Measurements from ENCODE around the gene TRPV2. TPM values are rescaled to one million over a fixed set of nuclear protein-coding genes. Genes with fewer than 3 reads are reported as not detected.
"Not testable (repeated sequence)": the region's sequence is repeated elsewhere in the genome, so short reads cannot be mapped to it uniquely, and the experiment has no call there.

Gene TRPV2
- polyA plus RNA-seq, 2 donors: 2.7 to 2.8 TPM

DNA sequence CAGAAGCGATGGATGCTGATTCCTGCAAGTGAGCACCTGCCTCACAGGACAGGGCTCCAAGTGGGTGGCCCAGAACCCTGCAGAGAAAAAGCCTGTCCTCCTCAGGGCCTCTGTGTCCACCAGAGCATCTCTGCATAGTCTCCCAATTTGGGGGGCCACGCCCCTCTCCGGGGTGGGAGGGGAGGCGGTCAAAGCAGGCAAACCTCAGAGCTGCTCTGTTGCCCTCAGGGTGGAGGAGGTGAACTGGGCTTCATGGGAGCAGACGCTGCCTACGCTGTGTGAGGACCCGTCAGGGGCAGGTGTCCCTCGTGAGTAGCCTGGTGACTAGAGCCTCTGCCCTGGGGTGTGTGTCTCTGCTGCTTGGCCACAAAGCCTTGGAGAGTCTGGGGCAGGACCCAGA lies 19.3 kb downstream of the TRPV2 start:
- no peaks in the 10 kb centered on the region for H3K36me3 ChIP-seq (ENCODE audit: control insufficient read depth in 2 of 2, insufficient read depth in 2 of 2, low read length in 1 of 2)
- no peak overlapping the region for H3K27ac ChIP-seq (ENCODE audit: low read depth in 2 of 2, low read length in 1 of 2)
- H3K9me3 ChIP-seq (ENCODE audit: control insufficient read depth in 2 of 2, insufficient read depth in 1 of 2, low read depth in 1 of 2, low read length in 1 of 2): no peaks in the 10 kb centered on the region
- no peaks in the 10 kb centered on the region for H3K27me3 ChIP-seq (ENCODE audit: control insufficient read depth in 1 of 2, insufficient read depth in 2 of 2, low read length in 2 of 2)
- peaks cover 0 to 2% of the 10 kb centered on the region in 2 donors for H3K4me1 ChIP-seq (ENCODE audit: control insufficient read depth in 2 of 2, insufficient read depth in 2 of 2, low read length in 1 of 2)
- H3K4me3 ChIP-seq (ENCODE audit: low read depth in 1 of 2, low read length in 2 of 2): no peak overlapping the region
- WGBS, 2 donors: 51 to 59% methylated on average over 8 of the region's 8 CpGs

DNA sequence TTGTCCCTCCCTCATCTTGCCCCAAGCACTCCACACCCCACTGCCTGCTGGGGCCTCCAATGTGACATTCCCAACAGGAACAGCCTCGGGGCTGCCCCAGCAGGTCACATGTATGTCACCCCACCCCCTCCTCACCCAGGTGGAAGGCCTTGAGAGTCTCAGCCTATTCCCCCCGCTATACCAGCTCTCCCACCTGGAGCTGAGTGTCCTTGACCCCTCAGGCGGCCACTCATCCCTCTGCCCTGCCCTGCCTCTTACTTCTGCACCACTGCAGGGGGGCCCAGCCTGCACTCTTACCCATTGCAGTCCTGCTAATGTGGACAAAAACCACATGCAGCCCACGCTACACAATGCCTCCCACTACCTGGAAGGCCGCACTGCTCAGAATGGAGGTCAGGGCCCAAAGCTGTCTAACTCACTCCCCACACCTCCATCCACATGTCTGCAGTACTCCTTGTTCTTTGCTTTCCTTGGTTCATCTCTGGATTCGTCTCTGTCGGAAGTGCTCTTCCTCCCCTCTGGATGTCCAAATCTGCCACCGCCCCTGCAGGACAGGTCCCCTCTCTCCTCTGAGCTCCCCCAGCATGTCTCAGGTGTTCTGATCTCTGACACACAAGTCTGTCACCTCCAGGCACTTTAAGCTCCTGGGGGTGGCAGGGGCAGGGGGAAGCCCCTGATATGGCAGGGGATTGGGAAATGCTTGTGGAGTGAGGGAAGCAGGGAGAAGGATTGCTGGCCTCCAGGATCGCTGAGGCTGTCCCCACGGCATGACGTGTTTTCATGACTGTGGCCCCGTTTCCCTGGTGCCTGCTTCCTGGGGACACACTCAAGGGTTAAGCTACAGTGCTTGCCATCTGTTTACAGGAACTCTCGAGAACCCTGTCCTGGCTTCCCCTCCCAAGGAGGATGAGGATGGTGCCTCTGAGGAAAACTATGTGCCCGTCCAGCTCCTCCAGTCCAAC lies 20.8 kb downstream of the TRPV2 start:
- Histone ChIP-seq H3K36me3 (ENCODE audit: control insufficient read depth in 2 of 2, insufficient read depth in 2 of 2, low read length in 1 of 2) (peaks cover 2 to 4% of the 10 kb centered on the region in 2 donors), H3K4me3 (ENCODE audit: low read depth in 1 of 2, low read length in 2 of 2) (no peak overlapping the region), H3K27ac (ENCODE audit: low read depth in 2 of 2, low read length in 1 of 2) (no peak overlapping the region), H3K4me1 (ENCODE audit: control insufficient read depth in 2 of 2, insufficient read depth in 2 of 2, low read length in 1 of 2) (peaks cover 0 to 2% of the 10 kb centered on the region in 2 donors), H3K27me3 (ENCODE audit: control insufficient read depth in 1 of 2, insufficient read depth in 2 of 2, low read length in 2 of 2) (no peaks in the 10 kb centered on the region), H3K9me3 (ENCODE audit: control insufficient read depth in 2 of 2, insufficient read depth in 1 of 2, low read depth in 1 of 2, low read length in 1 of 2) (no peaks in the 10 kb centered on the region)
- 72 to 75% methylated on average over 14 of the region's 14 CpGs for WGBS, 2 donors

DNA sequence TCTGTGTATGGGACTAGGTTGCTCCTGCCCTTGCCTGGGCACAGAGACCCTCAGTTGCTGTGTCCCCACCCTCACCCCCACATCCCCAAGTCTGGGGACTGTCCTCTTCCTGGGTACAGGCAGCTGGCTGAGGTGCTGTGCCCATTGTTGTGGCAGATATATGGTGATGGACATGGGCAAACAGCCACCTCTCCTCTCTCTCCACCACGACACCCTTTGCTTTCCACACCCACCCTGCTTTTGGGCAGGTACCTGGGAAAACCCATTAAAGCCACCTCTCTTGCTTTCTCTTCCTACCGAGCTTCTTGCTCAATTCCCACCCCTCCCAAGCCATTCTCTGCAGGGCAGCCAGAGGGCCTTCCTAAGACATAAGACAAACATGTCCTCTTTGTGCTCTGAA lies 21.7 kb downstream of the TRPV2 start:
- Histone ChIP-seq H3K9me3 (ENCODE audit: control insufficient read depth in 2 of 2, insufficient read depth in 1 of 2, low read depth in 1 of 2, low read length in 1 of 2) (no peaks in the 10 kb centered on the region), H3K27me3 (ENCODE audit: control insufficient read depth in 1 of 2, insufficient read depth in 2 of 2, low read length in 2 of 2) (no peaks in the 10 kb centered on the region), H3K4me3 (ENCODE audit: low read depth in 1 of 2, low read length in 2 of 2) (no peak overlapping the region), H3K4me1 (ENCODE audit: control insufficient read depth in 2 of 2, insufficient read depth in 2 of 2, low read length in 1 of 2) (peaks cover 0 to 4% of the 10 kb centered on the region in 2 donors), H3K36me3 (ENCODE audit: control insufficient read depth in 2 of 2, insufficient read depth in 2 of 2, low read length in 1 of 2) (peaks cover 5 to 11% of the 10 kb centered on the region in 2 donors), H3K27ac (ENCODE audit: low read depth in 2 of 2, low read length in 1 of 2) (no peak overlapping the region)
- 52 to 74% methylated on average over 2 of the region's 2 CpGs for WGBS, 2 donors

DNA sequence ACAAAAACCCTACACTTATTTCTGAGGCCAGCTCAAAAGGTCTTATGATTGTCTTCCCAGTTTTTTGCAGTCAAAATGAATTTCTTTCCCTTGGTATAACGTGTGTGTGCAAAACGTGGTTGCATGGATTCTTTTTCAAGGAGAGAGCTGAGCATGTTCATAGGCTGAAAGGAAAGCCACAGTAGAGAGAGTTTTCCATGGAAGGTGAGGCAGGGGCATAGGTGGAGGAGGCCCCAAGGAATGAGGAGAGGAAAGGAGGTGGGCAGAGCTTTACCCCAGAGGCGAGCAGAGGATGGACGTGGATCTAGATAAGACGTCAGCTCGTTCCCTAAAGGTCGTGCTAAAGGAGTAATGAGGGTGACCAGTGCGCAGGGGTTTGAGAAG lies 22.8 kb downstream of the TRPV2 start:
- peaks cover 12 to 16% of the 10 kb centered on the region in 2 donors for H3K36me3 ChIP-seq (ENCODE audit: control insufficient read depth in 2 of 2, insufficient read depth in 2 of 2, low read length in 1 of 2)
- peak overlapping the region; percentile 60 to 89 for H3K27ac ChIP-seq (ENCODE audit: low read depth in 2 of 2, low read length in 1 of 2)
- 18 to 22% methylated on average over 8 of the region's 8 CpGs for WGBS, 2 donors
- H3K4me1 ChIP-seq (ENCODE audit: control insufficient read depth in 2 of 2, insufficient read depth in 2 of 2, low read length in 1 of 2): peaks cover 0 to 5% of the 10 kb centered on the region in 2 donors
- no peaks in the 10 kb centered on the region for H3K9me3 ChIP-seq (ENCODE audit: control insufficient read depth in 2 of 2, insufficient read depth in 1 of 2, low read depth in 1 of 2, low read length in 1 of 2)
- H3K27me3 ChIP-seq (ENCODE audit: control insufficient read depth in 1 of 2, insufficient read depth in 2 of 2, low read length in 2 of 2): no peaks in the 10 kb centered on the region
- peak overlapping the region; percentile 27 to 76 for H3K4me3 ChIP-seq (ENCODE audit: low read depth in 1 of 2, low read length in 2 of 2)

DNA sequence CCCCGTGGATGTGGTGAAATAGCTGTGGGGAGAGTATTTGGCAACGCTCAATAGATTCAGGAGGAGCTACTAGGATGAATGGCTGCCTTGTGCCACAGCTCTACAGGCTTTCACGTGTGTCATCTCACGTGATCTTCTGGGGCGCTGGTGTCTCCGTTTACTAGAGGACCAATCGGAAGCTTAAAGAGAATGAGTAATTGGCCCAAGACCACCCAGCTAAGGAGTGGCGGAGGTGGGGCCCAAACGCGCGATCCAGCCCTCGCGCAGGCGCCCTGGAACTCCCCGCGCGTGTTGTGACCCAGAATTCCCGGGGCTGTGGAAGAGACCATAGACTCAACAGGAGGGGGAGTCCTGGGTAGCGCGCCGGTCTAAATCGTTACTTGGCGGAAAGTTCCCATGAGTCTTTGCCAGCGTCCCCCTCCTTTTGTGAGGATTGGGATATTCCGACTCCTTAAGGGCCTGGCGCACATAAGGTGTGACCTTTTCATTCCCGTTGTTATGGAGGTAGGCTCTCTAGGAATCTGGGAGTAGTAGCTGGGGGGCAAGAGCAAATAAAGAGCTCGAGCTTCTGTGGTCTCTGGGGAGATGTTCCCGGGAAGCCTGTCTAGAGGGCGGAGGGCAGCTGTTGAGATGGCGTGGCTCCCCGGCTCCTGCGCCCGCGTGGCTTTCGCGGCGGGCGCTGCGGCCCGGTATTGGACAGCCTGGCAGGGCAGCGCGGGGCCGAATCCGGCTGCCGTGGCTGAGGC lies 23.4 kb downstream of the TRPV2 start:
- 0% methylated on average over 46 of the region's 46 CpGs for WGBS, 2 donors

DNA sequence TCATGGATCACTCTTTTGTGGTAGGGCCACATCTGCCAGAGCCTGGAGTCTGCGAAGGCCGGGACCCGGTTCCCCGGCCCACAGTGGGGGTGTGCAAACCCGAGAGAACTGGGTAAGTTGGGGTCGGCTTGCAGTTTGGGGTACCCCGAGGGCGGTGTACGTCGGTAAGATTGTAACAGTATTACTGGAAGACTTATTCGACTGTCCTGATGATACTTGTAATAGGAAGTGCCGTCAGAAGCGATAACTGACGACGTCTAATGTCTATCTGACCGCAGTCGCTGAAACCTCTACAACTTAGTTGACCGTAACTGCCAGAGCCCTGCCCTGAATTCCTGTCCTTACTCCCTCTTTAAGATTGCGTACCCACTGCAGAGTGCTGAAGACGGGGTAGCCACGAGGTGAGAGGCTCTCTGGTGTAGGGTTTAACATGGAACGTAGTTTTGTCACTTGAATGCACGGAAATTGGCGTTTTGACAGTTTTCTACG lies 24.0 kb downstream of the TRPV2 start:
- WGBS, 2 donors: 0 to 1% methylated on average over 25 of the region's 25 CpGs
- peak overlapping the region; percentile 76 to 89 for H3K27ac ChIP-seq (ENCODE audit: low read depth in 2 of 2, low read length in 1 of 2)
- no peaks in the 10 kb centered on the region for H3K9me3 ChIP-seq (ENCODE audit: control insufficient read depth in 2 of 2, insufficient read depth in 1 of 2, low read depth in 1 of 2, low read length in 1 of 2)
- H3K27me3 ChIP-seq (ENCODE audit: control insufficient read depth in 1 of 2, insufficient read depth in 2 of 2, low read length in 2 of 2): no peaks in the 10 kb centered on the region
- peaks cover 20 to 27% of the 10 kb centered on the region in 2 donors for H3K36me3 ChIP-seq (ENCODE audit: control insufficient read depth in 2 of 2, insufficient read depth in 2 of 2, low read length in 1 of 2)
- H3K4me1 ChIP-seq (ENCODE audit: control insufficient read depth in 2 of 2, insufficient read depth in 2 of 2, low read length in 1 of 2): peaks cover 8 to 9% of the 10 kb centered on the region in 2 donors
- H3K4me3 ChIP-seq (ENCODE audit: low read depth in 1 of 2, low read length in 2 of 2): peak overlapping the region; percentile 76 to 78

More for the DNA sequence above, 23.4 kb downstream of the TRPV2 start:
- Histone ChIP-seq H3K4me3 (ENCODE audit: low read depth in 1 of 2, low read length in 2 of 2) (peak overlapping the region; percentile 76 to 78), H3K27me3 (ENCODE audit: control insufficient read depth in 1 of 2, insufficient read depth in 2 of 2, low read length in 2 of 2) (no peaks in the 10 kb centered on the region), H3K36me3 (ENCODE audit: control insufficient read depth in 2 of 2, insufficient read depth in 2 of 2, low read length in 1 of 2) (peaks cover 15 to 22% of the 10 kb centered on the region in 2 donors), H3K9me3 (ENCODE audit: control insufficient read depth in 2 of 2, insufficient read depth in 1 of 2, low read depth in 1 of 2, low read length in 1 of 2) (no peaks in the 10 kb centered on the region), H3K4me1 (ENCODE audit: control insufficient read depth in 2 of 2, insufficient read depth in 2 of 2, low read length in 1 of 2) (peaks cover 4 to 8% of the 10 kb centered on the region in 2 donors), H3K27ac (ENCODE audit: low read depth in 2 of 2, low read length in 1 of 2) (peak overlapping the region; percentile 76 to 89)

DNA sequence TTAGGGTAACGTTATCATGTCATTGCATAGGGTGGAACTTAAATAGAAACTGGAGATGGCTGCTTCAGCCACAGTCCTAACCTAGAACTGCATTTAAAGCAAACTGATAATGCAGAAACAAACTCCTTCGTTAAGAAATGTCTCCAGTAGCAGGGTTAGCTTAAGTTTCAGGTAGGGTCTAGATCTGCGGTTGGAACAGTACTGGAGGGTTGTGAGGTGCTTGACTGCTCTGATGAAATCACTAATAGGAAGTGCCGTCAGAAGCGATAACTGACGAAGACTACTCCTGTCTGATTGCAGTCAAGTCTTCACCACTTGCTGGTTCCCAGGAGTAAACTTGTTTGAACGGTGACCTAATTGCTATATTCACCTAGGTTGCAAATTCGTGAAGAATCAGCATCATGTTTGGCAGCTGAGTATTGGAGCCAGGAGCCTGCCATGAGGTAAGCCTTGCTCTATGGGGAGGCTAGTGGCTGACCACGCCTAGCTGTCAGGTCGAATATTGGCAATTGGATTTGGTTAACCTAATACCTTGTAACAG lies 24.5 kb downstream of the TRPV2 start:
- H3K36me3 ChIP-seq (ENCODE audit: control insufficient read depth in 2 of 2, insufficient read depth in 2 of 2, low read length in 1 of 2): peaks cover 20 to 27% of the 10 kb centered on the region in 2 donors
- H3K4me1 ChIP-seq (ENCODE audit: control insufficient read depth in 2 of 2, insufficient read depth in 2 of 2, low read length in 1 of 2): peaks cover 9 to 10% of the 10 kb centered on the region in 2 donors
- 6% methylated on average over 10 of the region's 10 CpGs for WGBS, 2 donors
- H3K27ac ChIP-seq (ENCODE audit: low read depth in 2 of 2, low read length in 1 of 2): peak overlapping the region; percentile 65 to 76
- H3K4me3 ChIP-seq (ENCODE audit: low read depth in 1 of 2, low read length in 2 of 2): peak overlapping the region; percentile 76 to 78
- no peaks in the 10 kb centered on the region for H3K9me3 ChIP-seq (ENCODE audit: control insufficient read depth in 2 of 2, insufficient read depth in 1 of 2, low read depth in 1 of 2, low read length in 1 of 2)
- H3K27me3 ChIP-seq (ENCODE audit: control insufficient read depth in 1 of 2, insufficient read depth in 2 of 2, low read length in 2 of 2): no peaks in the 10 kb centered on the region

DNA sequence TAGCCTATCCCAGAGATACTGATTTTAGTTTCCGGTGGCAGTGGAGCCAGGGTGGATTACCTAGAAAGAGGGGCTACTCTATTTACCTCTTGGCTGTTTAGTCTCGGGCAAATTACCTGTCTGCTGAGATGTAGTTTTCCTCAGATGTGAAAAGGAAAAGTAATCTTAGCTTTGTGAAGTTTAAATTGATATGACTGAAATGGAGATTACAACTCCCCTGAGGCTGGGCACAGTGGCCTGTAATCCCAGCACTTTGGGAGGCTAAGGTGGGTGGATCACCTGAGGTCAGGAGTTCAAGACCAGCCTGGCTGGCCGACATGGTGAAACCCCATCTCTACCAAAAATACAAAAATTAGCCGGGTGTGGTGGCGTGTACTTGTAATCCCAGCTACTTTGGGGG lies 25.0 kb downstream of the TRPV2 start:
- not testable (repeated sequence) for H3K27me3 ChIP-seq (ENCODE audit: control insufficient read depth in 1 of 2, insufficient read depth in 2 of 2, low read length in 2 of 2); H3K4me1 ChIP-seq (ENCODE audit: control insufficient read depth in 2 of 2, insufficient read depth in 2 of 2, low read length in 1 of 2); H3K9me3 ChIP-seq (ENCODE audit: control insufficient read depth in 2 of 2, insufficient read depth in 1 of 2, low read depth in 1 of 2, low read length in 1 of 2)
- peaks cover 20 to 27% of the 10 kb centered on the region in 2 donors for H3K36me3 ChIP-seq (ENCODE audit: control insufficient read depth in 2 of 2, insufficient read depth in 2 of 2, low read length in 1 of 2)
- 40 to 44% methylated on average over 5 of the region's 5 CpGs for WGBS, 2 donors
- peak overlapping the region; percentile 76 to 78 for H3K4me3 ChIP-seq (ENCODE audit: low read depth in 1 of 2, low read length in 2 of 2)
- peak overlapping the region in 1 of 2 donors; percentile 65 for H3K27ac ChIP-seq (ENCODE audit: low read depth in 2 of 2, low read length in 1 of 2)

DNA sequence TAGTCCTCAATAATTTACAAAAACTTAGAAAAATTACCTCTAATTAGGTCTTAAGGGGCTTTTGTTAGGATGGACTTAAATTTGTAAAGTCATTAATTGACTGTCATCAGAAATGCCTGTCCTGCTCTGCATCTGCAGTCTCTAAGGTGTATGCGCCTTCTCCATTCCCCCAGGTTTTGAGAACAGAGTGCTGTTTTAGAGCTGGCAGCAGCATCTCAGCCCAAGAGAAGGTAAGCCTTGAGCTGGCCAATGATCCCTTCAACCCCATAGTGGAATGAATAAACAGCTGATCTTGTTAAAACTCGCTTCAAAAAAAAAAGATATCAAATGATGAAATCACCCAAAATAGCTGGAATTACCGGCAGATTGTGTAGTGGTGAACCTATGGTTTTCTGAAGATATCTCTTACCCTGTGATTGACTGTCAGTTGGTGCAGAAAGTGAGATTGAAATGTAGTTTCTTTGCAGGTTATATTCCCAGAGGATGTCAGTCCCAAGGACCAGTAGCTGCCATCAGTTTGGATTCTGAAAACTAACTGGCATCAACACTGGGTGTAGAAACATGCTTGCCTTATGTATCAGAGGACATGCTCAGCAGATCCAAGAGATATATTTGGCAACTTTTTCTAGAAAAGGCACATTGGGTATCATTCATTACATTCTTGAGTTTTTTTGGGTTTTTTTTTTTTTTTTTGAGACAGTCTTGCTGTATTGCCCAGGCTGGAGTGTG lies 25.7 kb downstream of the TRPV2 start:
- Histone ChIP-seq H3K27ac (ENCODE audit: low read depth in 2 of 2, low read length in 1 of 2) (no peak overlapping the region), H3K27me3 (ENCODE audit: control insufficient read depth in 1 of 2, insufficient read depth in 2 of 2, low read length in 2 of 2) (no peaks in the 10 kb centered on the region), H3K4me3 (ENCODE audit: low read depth in 1 of 2, low read length in 2 of 2) (peak overlapping the region in 1 of 2 donors; percentile 76), H3K36me3 (ENCODE audit: control insufficient read depth in 2 of 2, insufficient read depth in 2 of 2, low read length in 1 of 2) (peaks cover 20 to 29% of the 10 kb centered on the region in 2 donors), H3K4me1 (ENCODE audit: control insufficient read depth in 2 of 2, insufficient read depth in 2 of 2, low read length in 1 of 2) (peaks cover 9 to 10% of the 10 kb centered on the region in 2 donors), H3K9me3 (ENCODE audit: control insufficient read depth in 2 of 2, insufficient read depth in 1 of 2, low read depth in 1 of 2, low read length in 1 of 2) (no peaks in the 10 kb centered on the region)
- WGBS, 2 donors: 51 to 61% methylated on average over 3 of the region's 3 CpGs
